Renal cortical epithelial cell (primary cell): Measurements from ENCODE around the gene MCRIP1. TPM values are rescaled to one million over a fixed set of nuclear protein-coding genes. Genes with fewer than 3 reads are reported as not detected.

Experiments
- DNase-seq: peaks from one replicate; pipeline ENCODE4 v3.0.0-alpha.2; 2011; ENCODE audit warnings: low read depth
- total RNA-seq: library from RNA; depleted of rRNA; stranded (reverse); fragments of >200 nt; gene quantifications from 2 replicates; pipeline ENCODE4 v1.2.3, GENCODE V29; 2014

The MCRIP1 gene
- total RNA-seq, 1 donor from 2014 or later: 55.0 TPM

GRCh38 chr17:81860756-81861568 lies 27.9 kb upstream of the MCRIP1 start:
- peak; percentile 100 for DNase-seq

- DNase-seq: no peak
Observed at GRCh38 chr17:81859906-81860755, 27.0 kb upstream of the MCRIP1 start, which contains the start of gene P4HB. Gene P4HB (minus strand): TSS chr17:81860535. CDS start chr17:81860471, 64 bp downstream.

GRCh38 chr17:81858967-81859905 lies 26.1 kb upstream of the MCRIP1 start:
- no peak for DNase-seq

GRCh38 chr17:81858170-81858966 lies 25.3 kb upstream of the MCRIP1 start:
- no peak for DNase-seq

GRCh38 chr17:81854974-81855774 lies 22.1 kb upstream of the MCRIP1 start:
- DNase-seq: no peak

- no peak for DNase-seq
Observed at GRCh38 chr17:81852237-81852636, 19.1 kb upstream of the MCRIP1 start.

- no peak for DNase-seq
Observed at GRCh38 chr17:81851423-81851822, 18.3 kb upstream of the MCRIP1 start.

GRCh38 chr17:81849457-81849856 lies 16.4 kb upstream of the MCRIP1 start:
- DNase-seq: no peak

GRCh38 chr17:81846743-81847689 lies 13.9 kb upstream of the MCRIP1 start:
- no peak for DNase-seq

- DNase-seq: no peak
Observed at GRCh38 chr17:81845881-81846742, 13.0 kb upstream of the MCRIP1 start.

- no peak for DNase-seq
Observed at GRCh38 chr17:81845361-81845760, 12.3 kb upstream of the MCRIP1 start.

GRCh38 chr17:81844887-81845286 lies 11.8 kb upstream of the MCRIP1 start:
- no peak for DNase-seq

- no peak for DNase-seq
Observed at GRCh38 chr17:81844327-81844851, 11.3 kb upstream of the MCRIP1 start.

GRCh38 chr17:81843713-81844326 lies 10.7 kb upstream of the MCRIP1 start:
- no peak for DNase-seq

- DNase-seq: peak; percentile 37
Observed at GRCh38 chr17:81842725-81843504, 9.8 kb upstream of the MCRIP1 start.

GRCh38 chr17:81842378-81842724 lies 9.3 kb upstream of the MCRIP1 start:
- DNase-seq: no peak
